HepG2 (cell line): ENCODE measurements around the gene DHX57. TPM values are rescaled to one million over a fixed set of nuclear protein-coding genes. Genes with fewer than 3 reads are reported as not detected.

Experiments used
- ATF1 ChIP-seq: IDR thresholded peaks from 2 replicates; pipeline ENCODE4 v1.6.1; 2016; ENCODE audit warnings: mild to moderate bottlenecking, control low read depth
- CAMTA2 ChIP-seq: sonication (generic); formaldehyde crosslinking; IDR thresholded peaks from 2 replicates; pipeline ENCODE4 v1.4.0; 2020; ENCODE audit warnings: mild to moderate bottlenecking, missing genetic modification reagents, borderline replicate concordance
- CENPBD1 ChIP-seq: sonication (generic); formaldehyde crosslinking; IDR thresholded peaks from 2 replicates; pipeline ENCODE4 v1.8.0; 2022; ENCODE audit warnings: missing genetic modification reagents, low read depth, mild to moderate bottlenecking, borderline replicate concordance
- DR1 ChIP-seq: sonication (generic); formaldehyde crosslinking; IDR thresholded peaks from 2 replicates; pipeline ENCODE4 v1.8.0; 2021; ENCODE audit warnings: mild to moderate bottlenecking, missing genetic modification reagents, inconsistent platforms
- EEA1 ChIP-seq: sonication (generic); formaldehyde crosslinking; IDR thresholded peaks from 2 replicates; pipeline ENCODE4 v1.5.1; 2020; ENCODE audit warnings: mild to moderate bottlenecking, missing genetic modification reagents, borderline replicate concordance
- ESRRA ChIP-seq: sonication (generic); formaldehyde crosslinking; IDR thresholded peaks from 2 replicates; pipeline ENCODE4 v1.5.1; 2020; ENCODE audit warnings: mild to moderate bottlenecking, low read depth, missing genetic modification reagents
- FUBP1 ChIP-seq: sonication (generic); formaldehyde crosslinking; IDR thresholded peaks from 2 replicates; pipeline ENCODE4 v1.5.1; 2020; ENCODE audit warnings: missing genetic modification reagents, mild to moderate bottlenecking, borderline replicate concordance
- HOXA7 ChIP-seq: sonication (generic); formaldehyde crosslinking; IDR thresholded peaks from 2 replicates; pipeline ENCODE4 v1.8.1; 2022; ENCODE audit warnings: mild to moderate bottlenecking, missing genetic modification reagents, moderate library complexity
- LBX2 ChIP-seq: sonication (generic); formaldehyde crosslinking; IDR thresholded peaks from 2 replicates; pipeline ENCODE4 v1.5.0; 2020; ENCODE audit warnings: missing genetic modification reagents, mild to moderate bottlenecking, borderline replicate concordance
- PBX2 ChIP-seq: IDR thresholded peaks from 2 replicates; pipeline ENCODE4 v1.6.1; 2016; ENCODE audit warnings: control low read depth
- SRSF1 ChIP-seq: fragments of 200-400 bp; formaldehyde crosslinking; optimal IDR thresholded peaks from 2 replicates; pipeline ENCODE3; 2017; ENCODE audit warnings: mild to moderate bottlenecking, low read depth, low read length, moderate library complexity
- SYNCRIP ChIP-seq: fragments of 200-400 bp; formaldehyde crosslinking; IDR thresholded peaks from 2 replicates; pipeline ENCODE4 v1.6.1; 2018; ENCODE audit warnings: mild to moderate bottlenecking, low read depth, low read length; ENCODE audit not compliant: insufficient read depth
- TBP ChIP-seq: sonication (generic); formaldehyde crosslinking; IDR thresholded peaks from 2 replicates; pipeline ENCODE4 v1.5.0; 2020; ENCODE audit warnings: missing genetic modification reagents
- THYN1 ChIP-seq: sonication (generic); formaldehyde crosslinking; IDR thresholded peaks from 2 replicates; pipeline ENCODE4 v1.8.1; 2023; ENCODE audit warnings: low read depth, mild to moderate bottlenecking, moderate library complexity, missing genetic modification reagents, borderline replicate concordance
- ZBTB20 ChIP-seq: sonication (generic); formaldehyde crosslinking; IDR thresholded peaks from 2 replicates; pipeline ENCODE4 v1.8.1; 2023; ENCODE audit warnings: missing genetic modification reagents, low read depth, mild to moderate bottlenecking, borderline replicate concordance
- ZHX1 ChIP-seq: sonication (generic); formaldehyde crosslinking; IDR thresholded peaks from 2 replicates; pipeline ENCODE4 v1.8.1; 2022; ENCODE audit warnings: low read depth, mild to moderate bottlenecking, missing genetic modification reagents
- ZMAT5 ChIP-seq: sonication (generic); formaldehyde crosslinking; IDR thresholded peaks from 2 replicates; pipeline ENCODE4 v1.5.0; 2020; ENCODE audit warnings: mild to moderate bottlenecking, low read depth, missing genetic modification reagents, borderline replicate concordance
- ZNF446 ChIP-seq: sonication (generic); formaldehyde crosslinking; IDR thresholded peaks from 2 replicates; pipeline ENCODE4 v1.5.0; 2020; ENCODE audit warnings: mild to moderate bottlenecking, missing genetic modification reagents
- ZNF558 ChIP-seq: sonication (generic); formaldehyde crosslinking; IDR thresholded peaks from 2 replicates; pipeline ENCODE4 v1.9.0; 2022; ENCODE audit warnings: mild to moderate bottlenecking, missing genetic modification reagents, borderline replicate concordance
- ZNF614 ChIP-seq: IDR thresholded peaks from 2 replicates; pipeline ENCODE4 v1.6.1; 2018; ENCODE audit warnings: missing biosample characterization, missing genetic modification reagents, inconsistent platforms, borderline replicate concordance
- polyA plus RNA-seq, 8 experiments: library from polyadenylated mRNA; depleted of rRNA in 3 of 8; stranded (reverse) in 7 of 8; unstranded in 1 of 8; fragments of >200 nt; fragmentation: Illumina TruSeq in 4 of 8; extraction: Trizol in 4 of 8; gene quantifications; 2 replicates each; pipeline versions ENCODE4 v1.2.1 to v1.2.3, GENCODE V29; 2011 to 2016; ENCODE audit warnings: low read depth in 4 of 8, missing spikeins in 1 of 8, mixed read lengths in 1 of 8; ENCODE audit not compliant: insufficient read depth in 1 of 8
- total RNA-seq, 5 experiments: library from RNA; depleted of rRNA; stranded (reverse); fragments of >200 nt; fragmentation: Illumina TruSeq; extraction: Trizol; gene quantifications; 2 replicates each; pipeline ENCODE4 v1.2.3, GENCODE V29; 2016; ENCODE audit warnings: low read depth in 1 of 5

Gene DHX57
- total and polyA plus RNA-seq, 2 of the 13 experiments (the other 11 are each of a cell fraction or from before 2014, with no cell fraction given): 9.2 to 24.2 TPM

GRCh38 chr2:38751596-38752410, 123.9 kb downstream of the DHX57 start (continued):
- TF ChIP-seq LBX2: no peak
- TF ChIP-seq FUBP1 (CRISPR knock-in tag): no peak
- TF ChIP-seq HOXA7 (CRISPR knock-in tag): no peak
- TF ChIP-seq ZNF558 (CRISPR knock-in tag): peak; percentile 16; the same call in 1 of the 2 replicates
- no peak for TF ChIP-seq CENPBD1 (CRISPR knock-in tag)
- no peak for TF ChIP-seq SRSF1
- no peak for TF ChIP-seq DR1 (CRISPR knock-in tag)
- no peak for TF ChIP-seq SYNCRIP
- no peak for TF ChIP-seq CAMTA2 (CRISPR knock-in tag)
- no peak for TF ChIP-seq ZNF446
- 0 out of 2 replicates have a peak, but pooled peaks have one; percentile 4 for TF ChIP-seq ESRRA (CRISPR knock-in tag)
- TF ChIP-seq THYN1 (CRISPR knock-in tag): no peak
- TF ChIP-seq EEA1 (CRISPR knock-in tag): no peak
- TF ChIP-seq PBX2 (CRISPR knock-in tag): no peak
- TF ChIP-seq ZNF614: no peak
- no peak for TF ChIP-seq ATF1 (CRISPR knock-in tag)
- no peak for TF ChIP-seq ZMAT5 (CRISPR knock-in tag)
- TF ChIP-seq ZBTB20: no peak
- no peak for TF ChIP-seq TBP
- no peak for TF ChIP-seq ZHX1 (CRISPR knock-in tag)
